Prostate gland (tissue), 2 donors: ENCODE results near the gene WASF3.

ENCODE experiments used
- CTCF ChIP-seq, 4 experiments: fragments of 200-600 bp in 2 of 4; fragments of 450-650 bp in 2 of 4; sonication (generic) in 2 of 4; IDR thresholded peaks; 1 replicate in 3 of 4; 2 replicates in 1 of 4; pipeline ENCODE4 v1.5.1; 2016 to 2019; ENCODE audit warnings: antibody characterized with exemption in 4 of 4, mild to moderate bottlenecking in 2 of 4, moderate library complexity in 2 of 4
- POLR2A ChIP-seq: fragments of 450-650 bp; IDR thresholded peaks from one replicate; pipeline ENCODE4 v1.6.1; 2016; ENCODE audit warnings: antibody characterized with exemption, mild to moderate bottlenecking
- POLR2AphosphoS5 ChIP-seq: sonication (generic); formaldehyde crosslinking; IDR thresholded peaks from one replicate; pipeline ENCODE4 v1.6.1; 2017; ENCODE audit warnings: antibody characterized with exemption

- no peak for TF ChIP-seq CTCF (IDR thresholded peaks at IDR 0.05)
- no peak for TF ChIP-seq POLR2A
- no peak for TF ChIP-seq POLR2AphosphoS5
Observed at GRCh38 chr13:26534036-26534726, 23.3 kb upstream of the WASF3 start.
